IMR-90 (cell line): ENCODE results near the gene NCKAP5. TPM values are rescaled to one million over a fixed set of nuclear protein-coding genes. Genes with fewer than 3 reads are reported as not detected.

Experiments used
- ATAC-seq: fragments of 200-7000 bp; cut with Tn5 transposase; 2 replicates; pipeline ENCODE4 v1.9.1; 2020; ENCODE audit warnings: low read depth, mild to moderate bottlenecking, moderate library complexity
- BruUV-seq: library from RNA; stranded (reverse); fragments of 400-500 nt; replicated peaks from 2 replicates; lab custom pipeline; 2021; lab: Mats Ljungman, UMichigan
- CTCF ChIA-PET: fragments of 300-600 bp; formaldehyde crosslinking; extraction: SDS; loops from one replicate; lab custom pipeline; 2021; ENCODE audit warnings: antibody characterized with exemption; lab: Yijun Ruan, JAX
- POLR2A ChIA-PET: fragments of 300-600 bp; sonication (Branson Sonifier 250); formaldehyde crosslinking; loops from one replicate; lab custom pipeline; 2022; ENCODE audit warnings: antibody characterized with exemption; ENCODE audit not compliant: unreplicated experiment; lab: Charles Lee
- DNase-seq: peaks from one replicate; pipeline ENCODE4 v3.0.0; 2013
- H2AFZ ChIP-seq: replicated peaks from 2 replicates; pipeline ENCODE3; 2013; ENCODE audit warnings: low read length, mild to moderate bottlenecking; ENCODE audit not compliant: poor library complexity
- H2AK5ac ChIP-seq: 2 replicates; pipeline ENCODE4 v1.6.1; 2013; ENCODE audit warnings: low read depth, low read length, inconsistent platforms
- H2AK9ac ChIP-seq: replicated peaks from 2 replicates; pipeline ENCODE3; 2013; ENCODE audit warnings: mild to moderate bottlenecking, low read depth, low read length, moderate library complexity; ENCODE audit not compliant: poor library complexity
- H2BK120ac ChIP-seq: 2 replicates; pipeline ENCODE4 v1.6.1; 2013; ENCODE audit warnings: low read depth, low read length, inconsistent platforms
- H2BK15ac ChIP-seq: 3 replicates; pipeline ENCODE4 v1.6.1; 2013; ENCODE audit warnings: low read depth, low read length, inconsistent platforms
- H2BK20ac ChIP-seq: 2 replicates; pipeline ENCODE4 v1.6.1; 2013; ENCODE audit warnings: low read depth, mild to moderate bottlenecking, inconsistent platforms, low read length, moderate library complexity
- H2BK5ac ChIP-seq: 2 replicates; pipeline ENCODE4 v1.6.1; 2013; ENCODE audit warnings: mild to moderate bottlenecking, low read depth, low read length, inconsistent platforms; ENCODE audit not compliant: poor library complexity, severe bottlenecking
- H3K14ac ChIP-seq: replicated peaks from 2 replicates; pipeline ENCODE4 v1.6.1; 2013; ENCODE audit warnings: low read depth, low read length, inconsistent platforms
- H3K18ac ChIP-seq: 2 replicates; pipeline ENCODE4 v1.6.1; 2013; ENCODE audit warnings: low read depth, low read length, control low read depth
- H3K23ac ChIP-seq: 2 replicates; pipeline ENCODE4 v1.6.1; 2013; ENCODE audit warnings: low read depth, low read length, inconsistent platforms
- H3K27ac ChIP-seq: 2 replicates; pipeline ENCODE4 v1.5.1; 2013; ENCODE audit warnings: mild to moderate bottlenecking, control low read depth, low read length; ENCODE audit not compliant: insufficient read depth
- H3K27me3 ChIP-seq: 2 replicates; pipeline ENCODE4 v1.6.1; 2013; ENCODE audit warnings: low read length; ENCODE audit not compliant: control insufficient read depth, insufficient read depth
- H3K36me3 ChIP-seq: 2 replicates; pipeline ENCODE4 v1.6.1; 2013; ENCODE audit warnings: low read length, mixed read lengths; ENCODE audit not compliant: control insufficient read depth, insufficient read depth
- H3K4ac ChIP-seq: 2 replicates; pipeline ENCODE4 v1.6.1; 2013; ENCODE audit warnings: low read depth, low read length, inconsistent platforms
- H3K4me1 ChIP-seq: 2 replicates; pipeline ENCODE4 v1.6.1; 2013; ENCODE audit warnings: low read length, mixed read lengths; ENCODE audit not compliant: control insufficient read depth, insufficient read depth
- H3K4me2 ChIP-seq: 2 replicates; pipeline ENCODE4 v1.6.1; 2013; ENCODE audit warnings: low read depth, mild to moderate bottlenecking, control low read depth, low read length, moderate library complexity
- H3K4me3 ChIP-seq: 2 replicates; pipeline ENCODE4 v1.5.1; 2013; ENCODE audit warnings: low read depth, mild to moderate bottlenecking, control low read depth, low read length, moderate library complexity; ENCODE audit not compliant: insufficient read depth
- H3K56ac ChIP-seq: 2 replicates; pipeline ENCODE4 v1.6.1; 2013; ENCODE audit warnings: low read length, inconsistent platforms; ENCODE audit not compliant: insufficient read depth; ENCODE audit errors: extremely low read depth
- H3K79me1 ChIP-seq, 2 experiments: 2 replicates each; pipeline ENCODE4 v1.6.1; 2013; ENCODE audit warnings: low read length in 2 of 2, inconsistent platforms in 1 of 2, low read depth in 1 of 2
- H3K9ac ChIP-seq: 2 replicates; pipeline ENCODE4 v1.6.1; 2013; ENCODE audit warnings: low read depth, low read length, control low read depth
- H3K9me1 ChIP-seq: 2 replicates; pipeline ENCODE4 v1.6.1; 2013; ENCODE audit warnings: low read length, inconsistent platforms; ENCODE audit not compliant: insufficient read depth
- H3K9me3 ChIP-seq: 2 replicates; pipeline ENCODE4 v1.6.1; 2013; ENCODE audit warnings: low read length; ENCODE audit not compliant: control insufficient read depth, insufficient read depth
- H4K20me1 ChIP-seq: 2 replicates; pipeline ENCODE4 v1.6.1; 2013; ENCODE audit warnings: low read length, inconsistent platforms; ENCODE audit not compliant: insufficient read depth
- H4K5ac ChIP-seq: 2 replicates; pipeline ENCODE4 v1.6.1; 2013; ENCODE audit warnings: mild to moderate bottlenecking, low read depth, low read length, control low read depth
- H4K8ac ChIP-seq, 2 experiments: 2 replicates each; pipeline ENCODE4 v1.6.1; 2013; ENCODE audit warnings: low read depth in 2 of 2, low read length in 2 of 2, control low read depth in 1 of 2, inconsistent platforms in 1 of 2
- H4K91ac ChIP-seq: 2 replicates; pipeline ENCODE4 v1.6.1; 2013; ENCODE audit warnings: low read depth, low read length, inconsistent platforms; ENCODE audit not compliant: insufficient read depth
- BHLHE40 ChIP-seq: fragments of 150-350 bp; IDR thresholded peaks from 2 replicates; pipeline ENCODE4 v1.6.1; 2016; ENCODE audit warnings: mild to moderate bottlenecking, low read depth, low read length
- FOS ChIP-seq: fragments of 150-350 bp; IDR thresholded peaks from 2 replicates; pipeline ENCODE4 v1.6.1; 2016; ENCODE audit warnings: low read depth, low read length
- MAFK ChIP-seq: IDR thresholded peaks from 2 replicates; pipeline ENCODE4 v1.6.1; 2012; ENCODE audit warnings: low read depth, low read length, improper control_type of control experiment
- POLR2A ChIP-seq: IDR thresholded peaks from 2 replicates; pipeline ENCODE4 v1.6.1; 2012; ENCODE audit warnings: mild to moderate bottlenecking, low read depth, low read length
- RFX5 ChIP-seq: IDR thresholded peaks from 2 replicates; pipeline ENCODE4 v1.8.0; 2012; ENCODE audit warnings: low read depth, mild to moderate bottlenecking, low read length, moderate library complexity
- SMC3 ChIP-seq: fragments of 150-350 bp; IDR thresholded peaks from 2 replicates; pipeline ENCODE4 v1.6.1; 2016; ENCODE audit warnings: low read depth, mild to moderate bottlenecking, antibody characterized with exemption, low read length, moderate library complexity
- WGBS, 2 experiments: methylation state at CpG; one replicate each; pipeline versions ENCODE4 v1.1.5 to v1.1.7; 2013; ENCODE audit warnings: missing lambda C conversion rate in 2 of 2; ENCODE audit not compliant: insufficient read length in 1 of 2; ENCODE audit errors: extremely low coverage in 2 of 2; 5-methylcytosine and 5-hydroxymethylcytosine counted together
- dilution Hi-C: fragments of 300-500 bp; cut with HindIII; formaldehyde crosslinking; loops from one replicate; pipeline ENCODE4 v1.14.3; 2018; ENCODE audit warnings: low sequenced_read_pairs; ENCODE audit not compliant: unreplicated experiment
- in situ Hi-C: fragments of 300-500 bp; cut with MboI; formaldehyde crosslinking; loops from 3 replicates; pipeline ENCODE4 v1.14.3; 2019; ENCODE audit warnings: low sequenced_read_pairs, inconsistent platforms, mixed read lengths
- intact Hi-C: fragments of 100-400 bp; cut with micrococcal nuclease; formaldehyde crosslinking; loops from 2 replicates; pipeline ENCODE4 v1.10.0; 2022
- polyA plus RNA-seq, 3 experiments: library from polyadenylated mRNA; depleted of rRNA; stranded (reverse); fragments of >200 nt; gene quantifications; 2 replicates each; pipeline ENCODE4 v1.2.3, GENCODE V29; 2012; ENCODE audit warnings: low replicate concordance in 1 of 3
- total RNA-seq: library from RNA; depleted of rRNA; stranded (reverse); fragments of >200 nt; gene quantifications from 2 replicates; pipeline ENCODE4 v1.2.3, GENCODE V29; 2012

The NCKAP5 gene
- total and polyA plus RNA-seq, 2 of the 4 experiments (the other 2 are of a cell fraction) = 2.7 to 3.9 TPM

- BruUV-seq = no TSS peak
- TF ChIP-seq POLR2A (no peak), MAFK (no peak), BHLHE40 (no peak), SMC3 (no peak), FOS (no peak), RFX5 (no peak)
- CTCF ChIA-PET = interaction anchor here (0.7 kb wide), 1 partner anchor 708 kb away, joined by 4 read pairs; no protein-coding TSS in a partner anchor
- Histone ChIP-seq H2AK9ac (no peak overlapping the region), H4K91ac (peak overlapping the region; percentile 64), H3K23ac (peak overlapping the region; percentile 74; the same call in 1 of the 2 replicates), H2AK5ac (peak overlapping the region; percentile 95; the same call in 1 of the 2 replicates), H3K4me1 (peaks cover 15% of the 10 kb centered on the region), H3K9ac (no peak overlapping the region; the same call in 1 of the 2 replicates), H3K79me1 (peaks cover 0 to 3% of the 10 kb centered on the region in 2 experiments; a peak in 1 of 4 replicates), H4K8ac (peak overlapping the region; percentile 59 to 87; a peak in 3 of 4 replicates), H3K9me1 (0 out of 2 replicates have a peak, but pooled peaks cover 2% of the 10 kb centered on the region), H2BK120ac (peak overlapping the region; percentile 93), H3K14ac (peak overlapping the region; percentile 94), H3K4ac (peak overlapping the region; percentile 84), H4K5ac (peak overlapping the region; percentile 84; the same call in 1 of the 2 replicates), H2AFZ (no peak overlapping the region), H3K27me3 (no peaks in the 10 kb centered on the region), H3K4me3 (no peak overlapping the region), H2BK15ac (peak overlapping the region; percentile 79; the same call in 1 of the 3 replicates), H3K18ac (peak overlapping the region; percentile 96), H3K4me2 (peak overlapping the region; percentile 76; the same call in 1 of the 2 replicates), H3K27ac (peak overlapping the region; percentile 58; the same call in 1 of the 2 replicates), H3K56ac (peak overlapping the region; percentile 30; the same call in 1 of the 2 replicates), H3K36me3 (no peaks in the 10 kb centered on the region), H3K9me3 (no peaks in the 10 kb centered on the region), H4K20me1 (no peaks in the 10 kb centered on the region), H2BK20ac (peak overlapping the region; percentile 90), H2BK5ac (peak overlapping the region; percentile 96)
- dilution Hi-C loops (no loop called here), in situ Hi-C loops (no loop called here), intact Hi-C loops (no loop called here)
- DNase-seq (peak; percentile 70), ATAC-seq (peak; percentile 70)
- POLR2A ChIA-PET = no interaction called here
- 79% methylated on average over 5 of the region's 5 CpGs; no CpG with 5 or more reads in 1 of the 2 experiments for WGBS, 2 experiments
Observed at GRCh38 chr2:133523406-133523805, 44.9 kb downstream of the NCKAP5 start.
